Gastrocnemius medialis (tissue), 4 donors: ENCODE data around the gene CFAP77. TPM values are rescaled to one million over a fixed set of nuclear protein-coding genes. Genes with fewer than 3 reads are reported as not detected.

Source experiments
- ATAC-seq, 2 donors: fragments of 150-250 bp; one replicate each; pipeline ENCODE4 v1.9.1; 2016
- DNase-seq, 2 donors: peaks; one replicate each; pipeline ENCODE4 v3.0.0-alpha.2; 2019
- H3K27ac ChIP-seq, 4 donors: fragments of 200-600 bp; sonication (generic); 1 replicate in 1 of 4; 2 replicates in 3 of 4; pipeline ENCODE4 v1.5.1; 2016 to 2018; ENCODE audit warnings: mild to moderate bottlenecking in 2 of 4, moderate library complexity in 1 of 4
- H3K27me3 ChIP-seq, 3 donors: fragments of 200-600 bp; sonication (generic) in 2 of 3; 1 replicate in 1 of 3; 2 replicates in 2 of 3; pipeline versions ENCODE4 v1.5.1 to v1.6.0; 2016 to 2019; ENCODE audit warnings: mild to moderate bottlenecking in 1 of 3, moderate library complexity in 1 of 3
- H3K36me3 ChIP-seq, 2 donors: fragments of 200-600 bp; sonication (generic) in 1 of 2; one replicate each; pipeline ENCODE4 v1.5.1; 2017 to 2018
- H3K4me1 ChIP-seq, 2 donors: fragments of 200-600 bp; sonication (generic) in 1 of 2; one replicate each; pipeline ENCODE4 v1.5.1; 2016 to 2017; ENCODE audit warnings: mild to moderate bottlenecking in 2 of 2
- H3K4me3 ChIP-seq, 4 donors: fragments of 200-600 bp; sonication (generic) in 3 of 4; 1 replicate in 1 of 4; 2 replicates in 3 of 4; pipeline ENCODE4 v1.5.1; 2016 to 2019; ENCODE audit warnings: mild to moderate bottlenecking in 2 of 4
- H3K9me3 ChIP-seq, 3 donors: fragments of 200-600 bp; sonication (generic) in 2 of 3; 1 replicate in 1 of 3; 2 replicates in 2 of 3; pipeline ENCODE4 v1.5.1; 2016 to 2019
- POLR2A ChIP-seq, 2 donors: fragments of 450-650 bp; IDR thresholded peaks; one replicate each; pipeline ENCODE4 v1.6.1; 2017; ENCODE audit warnings: antibody characterized with exemption in 2 of 2, mild to moderate bottlenecking in 2 of 2, moderate library complexity in 2 of 2
- in situ Hi-C, 4 donors: fragments of 200-750 bp; cut with MboI; loops; one replicate each; pipeline versions ENCODE4 v1.15.0 to v1.8.0; 2017; ENCODE audit warnings: low sequenced_read_pairs in 4 of 4
- intact Hi-C: fragments of 100-400 bp; cut with DNase I; formaldehyde crosslinking; loops from one replicate; pipeline ENCODE4 v1.15.1; 2023; ENCODE audit warnings: low total_unique reads
- total RNA-seq, 4 donors: library from RNA; depleted of rRNA; stranded (reverse); fragments of >200 nt; gene quantifications; one replicate each; pipeline versions ENCODE4 v1.1.0 to v1.2.3, GENCODE V29; 2016
- TF ChIP-seq, protein P1 (sequence below), 5 experiments: fragments of 450-650 bp in 3 of 5; fragments of 200-600 bp in 2 of 5; sonication (generic) in 2 of 5; IDR thresholded peaks in 4 of 5; conservative IDR thresholded peaks in 1 of 5; 1 replicate in 4 of 5; 2 replicates in 1 of 5; pipeline ENCODE4 v1.5.1; 2016 to 2019; ENCODE audit warnings: antibody characterized with exemption in 5 of 5, mild to moderate bottlenecking in 3 of 5, moderate library complexity in 3 of 5

Gene CFAP77
- total RNA-seq, 4 donors from 2014 or later = not detected

DNA sequence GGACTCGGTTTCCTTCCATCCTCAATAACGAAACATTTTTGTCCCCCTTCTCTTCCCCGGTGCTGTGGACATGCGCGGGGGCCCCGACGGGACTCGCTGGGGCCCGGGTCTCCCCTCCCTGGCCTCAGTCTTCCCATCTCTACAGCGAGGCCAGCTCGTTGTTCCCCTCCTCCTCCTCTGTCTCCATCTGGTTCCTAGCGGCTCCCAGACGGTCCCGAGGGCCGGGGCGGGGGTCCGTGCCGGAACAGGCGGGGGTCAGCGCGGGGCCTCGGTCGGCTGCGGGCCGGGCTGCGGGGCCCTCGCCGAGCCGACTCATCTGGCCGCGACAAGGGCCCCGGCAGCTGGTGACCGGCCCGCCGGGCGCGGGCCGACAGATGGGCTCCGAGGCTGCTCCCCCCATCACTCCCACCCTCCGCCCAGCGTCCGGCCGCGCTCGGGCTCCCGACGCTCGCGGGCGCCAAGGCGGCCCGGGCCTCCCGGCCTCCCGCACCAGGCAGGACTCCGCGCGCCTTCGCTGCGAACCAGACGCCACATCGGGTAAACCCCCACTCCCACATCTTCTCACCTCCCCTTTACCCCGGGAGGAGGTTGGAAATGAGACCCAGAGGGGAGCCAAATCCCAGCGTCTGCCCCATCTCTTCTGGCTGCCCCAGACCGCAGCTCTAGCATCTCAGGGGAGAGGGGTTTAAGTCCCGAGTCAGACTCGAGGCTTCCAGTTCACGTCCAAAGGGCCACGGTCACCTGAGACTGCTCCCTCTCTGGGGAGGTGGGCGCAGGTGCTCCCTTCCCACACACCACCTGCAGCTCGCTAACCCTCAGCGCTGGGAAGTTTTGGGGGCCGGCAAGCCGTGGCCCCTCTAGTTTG, 180.5 kb downstream of the CFAP77 start:
- no peak for TF ChIP-seq POLR2A (IDR thresholded peaks at IDR 0.05)
- TF ChIP-seq, protein P1, sequence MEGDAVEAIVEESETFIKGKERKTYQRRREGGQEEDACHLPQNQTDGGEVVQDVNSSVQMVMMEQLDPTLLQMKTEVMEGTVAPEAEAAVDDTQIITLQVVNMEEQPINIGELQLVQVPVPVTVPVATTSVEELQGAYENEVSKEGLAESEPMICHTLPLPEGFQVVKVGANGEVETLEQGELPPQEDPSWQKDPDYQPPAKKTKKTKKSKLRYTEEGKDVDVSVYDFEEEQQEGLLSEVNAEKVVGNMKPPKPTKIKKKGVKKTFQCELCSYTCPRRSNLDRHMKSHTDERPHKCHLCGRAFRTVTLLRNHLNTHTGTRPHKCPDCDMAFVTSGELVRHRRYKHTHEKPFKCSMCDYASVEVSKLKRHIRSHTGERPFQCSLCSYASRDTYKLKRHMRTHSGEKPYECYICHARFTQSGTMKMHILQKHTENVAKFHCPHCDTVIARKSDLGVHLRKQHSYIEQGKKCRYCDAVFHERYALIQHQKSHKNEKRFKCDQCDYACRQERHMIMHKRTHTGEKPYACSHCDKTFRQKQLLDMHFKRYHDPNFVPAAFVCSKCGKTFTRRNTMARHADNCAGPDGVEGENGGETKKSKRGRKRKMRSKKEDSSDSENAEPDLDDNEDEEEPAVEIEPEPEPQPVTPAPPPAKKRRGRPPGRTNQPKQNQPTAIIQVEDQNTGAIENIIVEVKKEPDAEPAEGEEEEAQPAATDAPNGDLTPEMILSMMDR (IDR thresholded peaks at IDR 0.05 in 4 of 5, conservative IDR thresholded peaks at IDR 0.05 in 1 of 5) = no peak
- H3K4me1 ChIP-seq = no peaks in the 10 kb centered on the region
- no peak for DNase-seq
- in situ Hi-C loops = no loop called here
- no peak overlapping the region for H3K4me3 ChIP-seq
- H3K36me3 ChIP-seq = peaks cover 0 to 16% of the 10 kb centered on the region in 2 donors
- H3K9me3 ChIP-seq = no peaks in the 10 kb centered on the region
- ATAC-seq = no peak
- peaks cover 65 to 73% (median 73%) of the 10 kb centered on the region in 3 donors for H3K27me3 ChIP-seq
- no peak overlapping the region for H3K27ac ChIP-seq
- intact Hi-C loops = no loop called here

GRCh38 chr9:132591244-132591643, 181.2 kb downstream of the CFAP77 start:
- no peaks in the 10 kb centered on the region for H3K4me1 ChIP-seq
- H3K36me3 ChIP-seq = peaks cover 0 to 16% of the 10 kb centered on the region in 2 donors
- intact Hi-C loops (no loop called here), in situ Hi-C loops (no loop called here)
- DNase-seq = no peak
- no peaks in the 10 kb centered on the region for H3K9me3 ChIP-seq
- no peak for TF ChIP-seq POLR2A (IDR thresholded peaks at IDR 0.05)
- TF ChIP-seq, protein P1 (IDR thresholded peaks at IDR 0.05 in 4 of 5, conservative IDR thresholded peaks at IDR 0.05 in 1 of 5) = no peak
- no peak overlapping the region for H3K27ac ChIP-seq
- ATAC-seq = no peak
- peaks cover 58 to 67% (median 66%) of the 10 kb centered on the region in 3 donors for H3K27me3 ChIP-seq
- H3K4me3 ChIP-seq = no peak overlapping the region

DNA sequence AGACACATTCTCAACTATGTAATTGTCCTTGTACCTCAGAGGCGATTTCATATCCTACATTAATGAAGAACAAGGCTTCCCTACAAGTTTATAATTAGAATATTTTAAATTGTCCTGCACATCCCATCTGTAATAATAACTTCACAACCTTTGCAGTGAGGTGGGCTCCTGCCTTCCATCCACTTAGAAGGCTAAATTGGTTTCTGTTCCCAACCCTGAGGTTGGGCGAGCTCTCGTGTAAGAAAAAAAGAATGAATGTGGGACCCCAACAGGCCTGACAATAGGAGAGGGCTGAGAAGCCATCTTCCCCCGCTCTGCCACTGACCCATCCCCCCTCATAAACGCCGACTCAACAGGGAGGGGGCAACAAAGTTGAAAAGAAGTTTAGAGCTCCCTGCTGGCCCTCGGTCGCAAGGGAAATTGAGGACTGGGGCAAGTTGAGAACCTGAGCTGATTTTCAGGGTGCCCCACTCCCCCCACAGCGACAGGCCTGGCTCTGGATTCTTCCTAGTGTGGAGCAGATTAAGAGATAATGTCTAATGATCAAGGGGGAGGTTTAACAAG, 181.8 kb downstream of the CFAP77 start:
- intact Hi-C loops (no loop called here), in situ Hi-C loops (no loop called here)
- Histone ChIP-seq H3K36me3 (peaks cover 0 to 16% of the 10 kb centered on the region in 2 donors), H3K27me3 (peaks cover 52 to 61% (median 60%) of the 10 kb centered on the region in 3 donors), H3K9me3 (no peaks in the 10 kb centered on the region), H3K27ac (no peak overlapping the region), H3K4me3 (no peak overlapping the region), H3K4me1 (no peaks in the 10 kb centered on the region)
- DNase-seq = no peak
- no peak for TF ChIP-seq POLR2A (IDR thresholded peaks at IDR 0.05)
- TF ChIP-seq, protein P1 (IDR thresholded peaks at IDR 0.05 in 4 of 5, conservative IDR thresholded peaks at IDR 0.05 in 1 of 5) = no peak
- ATAC-seq = no peak

DNA sequence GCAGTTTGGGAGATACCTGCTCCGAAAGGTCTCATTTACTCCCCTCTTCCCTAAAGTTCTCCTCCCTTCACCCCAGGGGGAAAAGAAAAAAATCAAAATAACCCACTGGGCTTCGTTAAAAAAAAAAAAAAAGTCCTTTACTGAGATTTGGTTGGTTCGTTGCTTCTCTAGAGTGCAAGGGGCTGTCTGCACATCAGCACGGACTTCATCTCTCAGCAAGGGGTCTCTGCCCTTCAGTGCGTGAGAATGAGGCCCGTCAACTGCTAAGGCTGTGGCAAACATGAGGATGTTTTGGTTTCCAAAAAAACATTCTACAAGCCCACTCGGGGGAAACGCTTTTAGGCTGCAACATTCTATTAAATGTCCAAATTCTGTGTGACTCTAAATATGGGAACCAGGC, 182.4 kb downstream of the CFAP77 start:
- in situ Hi-C loops (no loop called here), intact Hi-C loops (no loop called here)
- H3K9me3 ChIP-seq = no peaks in the 10 kb centered on the region
- peaks cover 0 to 16% of the 10 kb centered on the region in 2 donors for H3K36me3 ChIP-seq
- DNase-seq = no peak
- TF ChIP-seq POLR2A (IDR thresholded peaks at IDR 0.05) = no peak
- TF ChIP-seq, protein P1 (IDR thresholded peaks at IDR 0.05 in 4 of 5, conservative IDR thresholded peaks at IDR 0.05 in 1 of 5) = no peak
- ATAC-seq = no peak
- no peaks in the 10 kb centered on the region for H3K4me1 ChIP-seq
- no peak overlapping the region for H3K4me3 ChIP-seq
- peaks cover 46 to 55% (median 54%) of the 10 kb centered on the region in 3 donors for H3K27me3 ChIP-seq
- no peak overlapping the region for H3K27ac ChIP-seq
